HL-60 (cell line): ENCODE results near the gene LRRC52.

ENCODE experiments used
- DNase-seq, 2 experiments: peaks; one replicate each; pipeline ENCODE4 v3.0.0-alpha.2; 2010 to 2020; ENCODE audit warnings: low read depth in 1 of 2, low spot score in 1 of 2
- H3K27ac ChIP-seq: fragments of 250-450 bp; sonication (Bioruptor Pico); replicated peaks from 2 replicates; pipeline ENCODE4 v1.5.1; 2020; ENCODE audit warnings: mild to moderate bottlenecking, moderate library complexity
- H3K27me3 ChIP-seq: fragments of 250-450 bp; sonication (Bioruptor Pico); 2 replicates; pipeline ENCODE4 v1.5.1; 2021; ENCODE audit warnings: mild to moderate bottlenecking, moderate library complexity; ENCODE audit not compliant: insufficient read depth, poor library complexity, severe bottlenecking
- H3K4me3 ChIP-seq: replicated peaks from 2 replicates; pipeline ENCODE4 v1.5.1; 2011; ENCODE audit warnings: mild to moderate bottlenecking, control low read depth, low read length; ENCODE audit not compliant: insufficient read depth
- CTCF ChIP-seq: IDR thresholded peaks from one replicate; pipeline ENCODE4 v1.5.1; 2011; ENCODE audit warnings: low read length, control low read depth, inconsistent platforms; ENCODE audit not compliant: insufficient read depth
- GABPA ChIP-seq: IDR thresholded peaks from 2 replicates; pipeline ENCODE4 v1.6.1; 2012; ENCODE audit warnings: low read depth
- POLR2AphosphoS5 ChIP-seq: IDR thresholded peaks from 2 replicates; pipeline ENCODE4 v1.6.1; 2012; ENCODE audit warnings: low read depth
- REST ChIP-seq: IDR thresholded peaks from 2 replicates; pipeline ENCODE4 v1.6.1; 2012; ENCODE audit warnings: low read depth; ENCODE audit not compliant: insufficient replicate concordance
- SPI1 ChIP-seq: IDR thresholded peaks from 2 replicates; pipeline ENCODE4 v1.6.1; 2012; ENCODE audit warnings: low read depth, mild to moderate bottlenecking, borderline replicate concordance

Gene LRRC52

GRCh38 chr1:165573787-165574186 lies 30.0 kb downstream of the LRRC52 start:
- no peak for DNase-seq
- Histone ChIP-seq H3K4me3 (no peak overlapping the region), H3K27me3 (peaks cover 26% of the 10 kb centered on the region), H3K27ac (no peak overlapping the region)
- TF ChIP-seq GABPA (no peak), SPI1 (no peak), POLR2AphosphoS5 (no peak), REST (no peak), CTCF (no peak)

GRCh38 chr1:165574295-165574694 lies 30.5 kb downstream of the LRRC52 start:
- Histone ChIP-seq H3K27me3 (peaks cover 26% of the 10 kb centered on the region), H3K4me3 (no peak overlapping the region), H3K27ac (no peak overlapping the region)
- TF ChIP-seq SPI1 (no peak), REST (no peak), GABPA (no peak)
- no peak for DNase-seq

- DNase-seq = no peak
- peaks cover 26% of the 10 kb centered on the region for H3K27me3 ChIP-seq
- no peak overlapping the region for H3K27ac ChIP-seq
- H3K4me3 ChIP-seq = no peak overlapping the region
- no peak for TF ChIP-seq SPI1
Measured at GRCh38 chr1:165575468-165576099, 31.8 kb downstream of the LRRC52 start.

- no peak for TF ChIP-seq REST
- H3K27ac ChIP-seq = no peak overlapping the region
- peaks cover 21% of the 10 kb centered on the region for H3K27me3 ChIP-seq
- no peak overlapping the region for H3K4me3 ChIP-seq
- DNase-seq = no peak
Measured at GRCh38 chr1:165576536-165576935, 32.7 kb downstream of the LRRC52 start.

- TF ChIP-seq GABPA (no peak), CTCF (no peak), POLR2AphosphoS5 (no peak), SPI1 (no peak), REST (no peak)
- no peak overlapping the region for H3K4me3 ChIP-seq
- DNase-seq = no peak
- peaks cover 18% of the 10 kb centered on the region for H3K27me3 ChIP-seq
- no peak overlapping the region for H3K27ac ChIP-seq
Measured at GRCh38 chr1:165577707-165578106, 33.9 kb downstream of the LRRC52 start.
